Thymus (tissue), 14 donors: ENCODE measurements around the gene HPN. TPM values are rescaled to one million over a fixed set of nuclear protein-coding genes. Genes with fewer than 3 reads are reported as not detected.
"Not testable (repeated sequence)": the region's sequence is repeated elsewhere in the genome, so short reads cannot be mapped to it uniquely, and the experiment has no call there.

ENCODE experiments used
- DNase-seq, 9 donors: peaks; one replicate each; pipeline ENCODE4 v3.0.0-alpha.2; 2013; ENCODE audit warnings: low spot score in 9 of 9, low read depth in 6 of 9, missing footprints in 1 of 9
- H3K27ac ChIP-seq, 2 donors: one replicate each; pipeline ENCODE4 v1.5.1; 2013; ENCODE audit warnings: control low read depth in 1 of 2, low read depth in 1 of 2, low read length in 1 of 2, mild to moderate bottlenecking in 1 of 2, moderate library complexity in 1 of 2
- H3K27me3 ChIP-seq, 2 donors: one replicate each; pipeline ENCODE4 v1.5.1; 2013; ENCODE audit warnings: low read length in 1 of 2; ENCODE audit not compliant: control insufficient read depth in 2 of 2, insufficient read depth in 1 of 2
- H3K36me3 ChIP-seq, 2 donors: one replicate each; pipeline ENCODE4 v1.5.1; 2013; ENCODE audit warnings: low read length in 1 of 2, mild to moderate bottlenecking in 1 of 2, moderate library complexity in 1 of 2; ENCODE audit not compliant: control insufficient read depth in 2 of 2, insufficient read depth in 2 of 2
- H3K4me1 ChIP-seq, 2 donors: one replicate each; pipeline ENCODE4 v1.5.1; 2013; ENCODE audit warnings: low read length in 2 of 2; ENCODE audit not compliant: control insufficient read depth in 2 of 2, insufficient read depth in 2 of 2
- H3K4me3 ChIP-seq, 2 donors: one replicate each; pipeline ENCODE4 v1.5.1; 2013; ENCODE audit warnings: low read length in 2 of 2, control low read depth in 1 of 2, mild to moderate bottlenecking in 1 of 2
- H3K9me3 ChIP-seq, 2 donors: one replicate each; pipeline ENCODE4 v1.5.1; 2013; ENCODE audit warnings: low read length in 1 of 2, mild to moderate bottlenecking in 1 of 2; ENCODE audit not compliant: control insufficient read depth in 2 of 2, insufficient read depth in 1 of 2
- WGBS: extraction: QIAGEN DNeasy Blood & Tissue Kit; methylation state at CpG from one replicate; pipeline ENCODE4 v1.1.7; 2013; 5-methylcytosine and 5-hydroxymethylcytosine counted together
- long read RNA-seq, 10 donors: transcript quantifications; one replicate each; lab custom pipeline, GENCODE V29; 2026
- polyA plus RNA-seq: library from polyadenylated mRNA; stranded (reverse); fragments of 200-250 nt; gene quantifications from one replicate; pipeline ENCODE4 v1.2.3, GENCODE V29; 2013
- total RNA-seq: library from RNA; stranded (reverse); fragments of 120-200 nt; gene quantifications from one replicate; pipeline ENCODE4 v1.2.4, GENCODE V29; 2013
- donor health status: healthy.

The HPN gene
- total RNA-seq (0.66 TPM), polyA plus RNA-seq (0.82 TPM)
- long read RNA-seq, donor 1 = 0 reads
- long read RNA-seq, donor 2 = 0 reads
- long read RNA-seq, donor 3 = 0 reads
- long read RNA-seq, donor 4 = 0 reads
- long read RNA-seq, donor 5 = 0 reads
- long read RNA-seq, donor 6 = 0 reads
- long read RNA-seq, donor 7 = 0 reads
- long read RNA-seq, donor 8 = 0 reads
- long read RNA-seq, donor 9 = 0 reads
- long read RNA-seq, donor 10 = 0 reads

DNA sequence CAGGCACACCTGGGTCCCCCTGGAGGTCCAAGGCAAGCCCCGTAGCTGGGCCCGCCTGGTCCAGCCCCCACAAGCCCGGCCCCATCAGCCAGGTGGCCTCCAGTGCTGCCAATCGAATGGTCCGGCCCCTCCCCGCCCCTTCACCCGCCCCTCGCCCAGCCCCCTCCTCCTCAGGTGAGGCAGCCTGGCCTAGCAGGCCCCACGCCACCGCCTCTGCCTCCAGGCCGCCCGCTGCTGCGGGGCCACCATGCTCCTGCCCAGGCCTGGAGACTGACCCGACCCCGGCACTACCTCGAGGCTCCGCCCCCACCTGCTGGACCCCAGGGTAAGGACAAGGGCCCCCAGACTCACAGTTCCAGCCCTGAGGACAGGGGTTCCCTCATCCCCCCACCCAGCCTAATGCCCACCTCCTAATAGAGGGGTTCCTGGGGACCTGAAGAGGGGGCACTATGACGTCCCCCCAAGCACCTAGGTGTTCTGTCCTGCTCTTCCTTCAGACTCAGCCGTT lies at the start of gene HPN:
Gene HPN, plus strand, starts transcription at position 174 of the 508 bp plus-strand sequence. CDS start 786 bp downstream, outside the sequence.
- Histone ChIP-seq H3K36me3 (no peaks in the 10 kb centered on the region), H3K27me3 (peaks cover 23 to 70% of the 10 kb centered on the region in 2 donors), H3K9me3 (no peaks in the 10 kb centered on the region), H3K4me1 (peaks cover 0 to 10% of the 10 kb centered on the region in 2 donors), H3K27ac (no peak within 1 kb of the TSS), H3K4me3 (no peak within 1 kb of the TSS)
- WGBS = 83% methylated on average over 19 of the region's 19 CpGs
- DNase-seq = no peak

DNA sequence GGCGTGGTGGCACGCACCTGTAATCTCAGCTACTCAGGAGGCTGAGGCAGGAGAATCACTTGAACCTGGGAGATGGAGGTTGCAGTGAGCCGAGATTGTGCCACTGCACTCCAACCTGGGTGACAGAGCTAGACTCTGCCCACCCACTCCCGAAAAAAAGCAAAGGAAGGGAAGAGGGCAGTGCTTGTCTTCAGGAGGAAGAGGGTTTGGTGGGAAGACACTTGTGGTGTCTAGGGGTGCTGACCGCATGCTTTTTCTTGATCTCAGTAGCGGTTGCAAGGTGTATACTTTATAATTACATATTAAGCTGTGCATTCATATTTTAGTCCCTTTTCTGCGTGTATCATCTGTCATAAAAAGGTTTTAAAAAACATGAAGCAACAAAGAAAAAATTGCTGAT lies 48.9 kb upstream of the HPN start:
- 97% methylated on average over 7 of the region's 7 CpGs for WGBS
- peaks cover 17 to 27% of the 10 kb centered on the region in 2 donors for H3K4me1 ChIP-seq
- DNase-seq, H3K27me3 ChIP-seq, H3K27ac ChIP-seq, H3K4me3 ChIP-seq, H3K36me3 ChIP-seq: not testable (repeated sequence)
- peaks cover 0 to 13% of the 10 kb centered on the region in 2 donors for H3K9me3 ChIP-seq

DNA sequence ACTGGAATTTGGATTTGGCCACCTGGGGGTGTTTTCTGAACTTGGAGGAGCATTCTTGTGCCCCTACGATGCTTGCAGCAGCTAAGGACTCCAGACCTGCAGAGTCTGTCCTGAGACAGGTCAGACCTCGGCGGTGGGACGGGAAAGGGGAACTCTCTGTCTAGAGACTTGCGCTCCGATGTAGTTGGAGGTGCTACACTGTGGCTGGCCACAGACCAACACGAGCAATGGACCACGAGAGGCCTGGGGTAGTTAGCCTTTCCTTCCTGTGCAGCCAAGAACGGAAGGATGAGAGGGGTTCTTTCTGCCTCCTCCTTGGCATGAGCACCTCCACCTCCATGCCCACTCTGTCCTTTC lies 47.3 kb upstream of the HPN start:
- Histone ChIP-seq H3K9me3 (peaks cover 0 to 13% of the 10 kb centered on the region in 2 donors), H3K4me1 (peaks cover 24 to 44% of the 10 kb centered on the region in 2 donors), H3K4me3 (no peak overlapping the region), H3K27ac (no peak overlapping the region), H3K27me3 (no peaks in the 10 kb centered on the region), H3K36me3 (no peaks in the 10 kb centered on the region)
- DNase-seq = no peak
- 77% methylated on average over 9 of the region's 9 CpGs for WGBS

DNA sequence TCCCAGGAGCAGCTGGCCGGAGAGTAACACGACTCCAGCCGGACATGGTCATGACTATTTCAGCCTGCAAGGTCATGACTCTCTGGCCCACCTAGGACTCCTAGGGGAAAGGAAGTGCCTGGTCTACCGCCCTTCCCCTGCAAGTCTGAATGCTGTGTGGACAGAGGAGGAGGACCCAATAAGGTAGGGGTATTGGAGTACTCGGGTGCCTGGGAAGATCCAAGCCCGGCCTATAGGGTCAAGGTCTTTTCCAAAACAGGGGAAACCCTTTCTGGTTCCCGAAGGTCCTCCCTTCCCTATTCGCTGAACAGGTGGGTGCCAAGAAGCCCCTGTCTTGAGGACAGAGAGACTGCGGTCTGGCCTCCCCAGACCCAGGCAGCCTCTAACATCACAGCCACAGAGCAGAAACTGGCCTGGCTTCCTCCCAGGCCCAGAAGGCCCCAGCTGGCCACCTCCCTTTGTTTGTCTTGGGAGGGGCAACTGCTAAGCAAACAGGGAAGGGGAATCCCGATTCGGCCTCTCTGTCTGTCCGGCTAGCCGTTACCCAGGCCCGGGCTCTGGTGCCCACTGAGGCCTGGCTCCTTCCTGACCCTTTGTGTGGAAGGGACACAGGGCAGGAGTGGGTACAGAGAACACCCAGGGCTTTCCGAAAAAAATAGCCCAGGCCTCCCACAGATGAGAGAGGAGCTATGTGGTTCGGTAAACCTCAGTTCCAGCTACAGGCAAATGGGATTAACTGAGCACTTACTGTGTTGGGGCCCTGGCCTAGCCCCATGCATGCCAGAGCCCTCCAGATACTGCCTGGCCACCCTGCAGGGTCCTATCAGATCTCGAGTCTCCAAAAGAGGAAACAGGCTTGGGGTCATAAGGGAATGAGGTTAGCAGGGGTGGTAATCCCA lies 46.6 kb upstream of the HPN start:
- no peak overlapping the region for H3K4me3 ChIP-seq
- peaks cover 28 to 50% of the 10 kb centered on the region in 2 donors for H3K4me1 ChIP-seq
- peaks cover 0 to 13% of the 10 kb centered on the region in 2 donors for H3K9me3 ChIP-seq
- H3K27me3 ChIP-seq = no peaks in the 10 kb centered on the region
- peak overlapping the region; percentile 15 to 20 for H3K27ac ChIP-seq
- WGBS = 96% methylated on average over 17 of the region's 17 CpGs
- DNase-seq = no peak
- H3K36me3 ChIP-seq = no peaks in the 10 kb centered on the region

DNA sequence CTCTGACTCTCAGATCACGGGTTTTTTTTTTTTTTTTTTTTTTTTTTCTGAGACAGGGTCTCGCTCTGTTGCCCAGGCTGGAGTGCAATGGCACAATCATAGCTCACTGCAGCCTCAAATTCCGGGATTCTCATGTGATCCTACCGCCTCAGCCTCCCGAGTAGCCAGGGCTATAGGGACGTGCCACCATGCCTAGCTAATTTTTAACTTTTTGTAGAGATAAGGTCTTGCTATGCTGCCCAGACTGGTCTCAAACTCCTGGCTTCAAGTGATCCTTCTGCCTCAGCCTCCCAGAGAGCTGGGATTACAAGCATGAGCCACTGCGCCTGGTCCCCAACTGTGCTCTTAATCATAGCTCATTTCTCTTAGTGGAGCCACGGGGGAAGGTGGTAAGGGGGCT lies 46.0 kb upstream of the HPN start:
- peaks cover 0 to 13% of the 10 kb centered on the region in 2 donors for H3K9me3 ChIP-seq
- WGBS = 97% methylated on average over 8 of the region's 8 CpGs
- DNase-seq = no peak
- peaks cover 28 to 52% of the 10 kb centered on the region in 2 donors for H3K4me1 ChIP-seq
- no peaks in the 10 kb centered on the region for H3K27me3 ChIP-seq
- no peak overlapping the region for H3K4me3 ChIP-seq
- H3K36me3 ChIP-seq = no peaks in the 10 kb centered on the region
- peak overlapping the region in 1 of 2 donors; percentile 19 for H3K27ac ChIP-seq

DNA sequence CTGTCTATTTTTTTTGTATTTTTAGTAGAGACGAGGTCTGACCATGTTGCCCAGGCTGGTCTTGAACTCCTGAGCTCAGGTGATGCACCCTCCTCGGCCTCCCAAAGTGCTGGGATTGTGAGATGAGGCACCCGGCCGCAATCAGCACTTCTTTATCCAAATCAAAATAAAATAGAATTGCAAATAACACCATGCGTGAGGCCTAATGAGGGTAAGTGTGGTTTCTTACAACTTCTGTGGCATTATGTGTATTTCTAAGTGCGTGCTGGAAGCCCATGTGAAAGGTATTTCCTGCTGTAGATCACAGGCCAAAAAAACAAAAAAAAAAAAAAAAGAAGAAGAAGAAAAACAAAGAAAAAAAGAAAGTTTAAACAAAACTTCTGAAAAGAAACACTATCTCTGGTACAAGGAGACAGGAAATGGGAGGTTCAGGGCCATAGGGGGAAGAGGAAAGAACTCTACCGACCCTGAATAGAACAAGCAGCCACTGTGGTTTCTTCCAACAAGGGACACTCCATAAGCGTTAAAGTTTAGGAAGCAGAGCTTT lies 44.4 kb upstream of the HPN start:
- peaks cover 0 to 3% of the 10 kb centered on the region in 2 donors for H3K36me3 ChIP-seq
- H3K27me3 ChIP-seq = no peaks in the 10 kb centered on the region
- peak overlapping the region; percentile 89 to 95 for H3K27ac ChIP-seq
- DNase-seq = peak in 2 of 9 donors; percentile 47 to 77
- no peak overlapping the region for H3K4me3 ChIP-seq
- H3K9me3 ChIP-seq = peaks cover 0 to 13% of the 10 kb centered on the region in 2 donors
- 12% methylated on average over 8 of the region's 8 CpGs for WGBS
- peaks cover 31 to 64% of the 10 kb centered on the region in 2 donors for H3K4me1 ChIP-seq

DNA sequence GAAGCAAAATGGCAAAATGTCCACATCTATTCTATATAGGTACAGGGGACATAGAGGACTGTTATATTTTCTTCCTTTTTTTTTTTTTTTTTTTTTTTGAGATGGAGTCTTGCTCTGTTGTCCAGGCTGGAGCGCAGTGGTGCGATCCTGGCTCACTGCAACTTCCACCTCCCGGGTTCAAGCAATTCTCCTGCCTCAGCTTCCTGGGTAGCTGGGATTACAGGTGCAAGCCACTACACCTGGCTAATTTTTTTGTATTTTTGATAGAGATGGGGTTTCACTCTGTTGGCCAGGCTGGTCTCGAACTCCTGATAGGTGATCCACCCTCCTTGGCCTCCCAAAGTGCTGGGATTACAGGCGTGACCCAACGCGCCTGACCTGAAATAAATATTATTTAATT lies 43.3 kb upstream of the HPN start:
- H3K4me1 ChIP-seq = peaks cover 31 to 71% of the 10 kb centered on the region in 2 donors
- not testable (repeated sequence) for H3K36me3 ChIP-seq

DNA sequence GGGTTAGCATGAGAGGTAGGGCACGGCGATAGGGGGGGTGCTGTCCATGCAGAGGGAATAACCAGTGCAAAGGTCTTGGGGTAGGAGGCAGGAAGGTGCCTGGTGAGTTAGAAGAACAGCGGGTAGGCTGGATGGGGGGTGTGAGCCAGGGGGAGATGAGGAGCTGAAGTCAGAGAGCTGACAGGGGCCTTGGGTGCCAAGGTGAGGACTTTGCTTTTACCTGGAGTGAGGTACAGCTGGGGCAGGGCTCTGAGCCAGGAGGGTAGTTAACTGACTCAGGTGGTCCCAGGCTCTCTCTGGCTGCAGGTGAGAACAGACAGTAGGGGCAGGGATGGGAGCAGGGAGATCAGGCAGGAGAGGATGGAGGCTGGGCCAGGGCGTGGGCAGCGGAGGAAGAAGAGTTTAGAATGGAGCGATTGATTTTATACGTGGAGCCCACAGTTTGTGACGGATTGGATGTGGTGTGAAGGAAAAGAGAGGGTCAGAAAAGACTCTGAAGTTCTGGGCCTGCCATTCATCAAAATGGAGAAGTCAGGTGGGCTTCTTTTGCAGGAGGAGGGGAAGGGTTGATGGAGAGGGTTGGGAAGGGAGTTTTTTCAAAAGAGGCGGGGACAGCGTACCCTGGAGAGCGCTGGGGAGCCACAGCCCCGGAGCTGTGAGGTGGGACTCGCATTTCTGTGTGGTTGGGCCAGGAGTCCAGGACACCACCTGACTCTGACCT lies 42.6 kb upstream of the HPN start:
- no peak for DNase-seq
- peak overlapping the region; percentile 87 to 97 for H3K27ac ChIP-seq
- H3K9me3 ChIP-seq = peaks cover 0 to 13% of the 10 kb centered on the region in 2 donors
- peaks cover 38 to 78% of the 10 kb centered on the region in 2 donors for H3K4me1 ChIP-seq
- WGBS = 71% methylated on average over 13 of the region's 13 CpGs
- peak overlapping the region; percentile 47 to 84 for H3K4me3 ChIP-seq
- H3K27me3 ChIP-seq = no peaks in the 10 kb centered on the region
- peaks cover 0 to 8% of the 10 kb centered on the region in 2 donors for H3K36me3 ChIP-seq

More for the DNA sequence above, 43.3 kb upstream of the HPN start:
- H3K4me3 ChIP-seq, H3K27me3 ChIP-seq, DNase-seq: not testable (repeated sequence)
- Histone ChIP-seq H3K27ac (peak overlapping the region in 1 of 2 donors; percentile 89), H3K9me3 (peaks cover 0 to 13% of the 10 kb centered on the region in 2 donors)
- 94% methylated on average over 7 of the region's 7 CpGs for WGBS
